ENCODE results near the gene ATP2B3.

DNA sequence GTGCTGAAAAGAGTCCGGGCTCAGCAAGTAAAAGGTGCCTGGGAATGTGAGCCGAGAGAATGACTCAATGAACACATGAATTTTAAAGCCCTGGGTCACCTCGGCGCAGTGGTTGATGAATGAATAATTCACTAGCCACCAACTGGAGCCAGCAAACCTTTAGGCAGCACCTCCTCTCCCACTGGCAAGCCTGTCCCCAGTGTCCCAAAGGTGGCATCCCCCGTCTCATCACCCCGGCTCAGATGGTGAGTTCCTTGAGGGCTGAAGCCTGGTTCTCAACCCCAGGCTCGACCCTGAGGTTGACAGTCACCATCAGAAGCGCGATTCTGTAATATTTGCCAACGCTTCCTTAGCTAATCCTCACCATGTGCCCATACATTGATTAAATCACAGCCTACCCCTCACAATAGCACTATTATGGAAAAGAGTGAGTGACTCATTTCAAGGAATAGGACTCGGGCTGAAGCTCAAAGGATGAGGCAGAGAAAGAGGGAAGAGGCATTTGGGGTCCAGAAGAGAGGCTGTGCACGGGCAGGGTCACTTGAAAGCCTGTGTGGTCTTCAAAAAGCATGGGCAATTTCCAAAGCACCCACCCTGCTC is 84.2 kb downstream of the ATP2B3 start:
- TF ChIP-seq YY1 (IDR thresholded peaks at IDR 0.05; ENCODE audit: insufficient read depth, insufficient read length) (no peak), ZNF274 (IDR thresholded peaks at IDR 0.05; ENCODE audit: low read depth, low read length) (no peak), SUZ12 (IDR thresholded peaks at IDR 0.05; ENCODE audit: extremely low read depth, insufficient read depth, insufficient read length) (no peak)

Measured in NT2/D1 (cell line).